Thyroid gland (tissue), 4 donors: ENCODE results near the gene HES3.

Source experiments
- CTCF ChIP-seq, 6 experiments: fragments of 200-600 bp in 3 of 6; fragments of 450-650 bp in 3 of 6; sonication (generic) in 3 of 6; IDR thresholded peaks; one replicate each; pipeline ENCODE4 v1.5.1; 2016 to 2019; ENCODE audit warnings: antibody characterized with exemption in 6 of 6, mild to moderate bottlenecking in 2 of 6, inconsistent platforms in 1 of 6, moderate library complexity in 1 of 6
- POLR2A ChIP-seq, 2 donors: fragments of 450-650 bp; IDR thresholded peaks; one replicate each; pipeline ENCODE4 v1.6.1; 2017; ENCODE audit warnings: antibody characterized with exemption in 2 of 2, mild to moderate bottlenecking in 2 of 2, moderate library complexity in 1 of 2

DNA sequence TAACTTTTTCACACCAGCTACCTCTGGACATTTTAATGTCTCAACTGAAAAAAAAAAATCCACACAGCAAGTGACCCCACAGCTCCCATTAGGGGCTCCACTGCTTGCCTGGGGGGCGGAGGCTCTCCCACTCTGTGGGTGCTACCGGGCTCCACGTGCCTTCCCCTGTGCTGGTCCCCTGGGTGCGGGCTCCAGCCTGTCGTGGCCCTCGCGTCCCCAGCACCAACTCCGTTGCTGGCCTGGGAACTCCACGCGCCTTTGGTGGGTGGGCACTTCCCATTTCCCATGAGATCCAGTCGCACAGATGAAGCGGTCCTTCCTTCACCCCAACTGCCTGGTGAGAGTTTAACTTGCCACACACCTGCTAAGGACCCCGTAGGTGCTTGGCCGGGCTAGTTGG, 44.0 kb downstream of the HES3 start:
- TF ChIP-seq CTCF (IDR thresholded peaks at IDR 0.05) (no peak), POLR2A (IDR thresholded peaks at IDR 0.05) (no peak)
